Nephron (organoid): ENCODE measurements around the gene USP10.

Source experiments
- H3K27ac Mint-ChIP-seq, 3 experiments: 2 replicates each; pipeline ENCODE4 v1.8.0; 2020; ENCODE audit warnings: mixed read lengths in 3 of 3, mild to moderate bottlenecking in 2 of 3, moderate library complexity in 1 of 3
- H3K27me3 Mint-ChIP-seq: 2 replicates; pipeline ENCODE4 v1.8.0; 2021; ENCODE audit warnings: low read depth, mild to moderate bottlenecking, moderate library complexity, mixed read lengths
- H3K36me3 Mint-ChIP-seq: 2 replicates; pipeline ENCODE4 v1.8.0; 2020; ENCODE audit warnings: low read depth, mixed read lengths
- H3K4me1 Mint-ChIP-seq: 2 replicates; pipeline ENCODE4 v1.8.0; 2020; ENCODE audit warnings: mixed read lengths
- H3K4me3 Mint-ChIP-seq, 3 experiments: 2 replicates each; pipeline ENCODE4 v1.8.0; 2020; ENCODE audit warnings: mild to moderate bottlenecking in 3 of 3, mixed read lengths in 3 of 3, moderate library complexity in 2 of 3
- H3K9me3 Mint-ChIP-seq: 2 replicates; pipeline ENCODE4 v1.8.0; 2020; ENCODE audit warnings: mixed read lengths
- TF ChIP-seq, protein P1 (sequence below), 3 experiments: fragments of 200-600 bp; sonication (generic); IDR thresholded peaks; one replicate each; pipeline ENCODE4 v1.5.0; 2021; ENCODE audit warnings: antibody characterized with exemption in 3 of 3; ENCODE audit not compliant: unreplicated experiment in 3 of 3

Gene USP10, protein sequence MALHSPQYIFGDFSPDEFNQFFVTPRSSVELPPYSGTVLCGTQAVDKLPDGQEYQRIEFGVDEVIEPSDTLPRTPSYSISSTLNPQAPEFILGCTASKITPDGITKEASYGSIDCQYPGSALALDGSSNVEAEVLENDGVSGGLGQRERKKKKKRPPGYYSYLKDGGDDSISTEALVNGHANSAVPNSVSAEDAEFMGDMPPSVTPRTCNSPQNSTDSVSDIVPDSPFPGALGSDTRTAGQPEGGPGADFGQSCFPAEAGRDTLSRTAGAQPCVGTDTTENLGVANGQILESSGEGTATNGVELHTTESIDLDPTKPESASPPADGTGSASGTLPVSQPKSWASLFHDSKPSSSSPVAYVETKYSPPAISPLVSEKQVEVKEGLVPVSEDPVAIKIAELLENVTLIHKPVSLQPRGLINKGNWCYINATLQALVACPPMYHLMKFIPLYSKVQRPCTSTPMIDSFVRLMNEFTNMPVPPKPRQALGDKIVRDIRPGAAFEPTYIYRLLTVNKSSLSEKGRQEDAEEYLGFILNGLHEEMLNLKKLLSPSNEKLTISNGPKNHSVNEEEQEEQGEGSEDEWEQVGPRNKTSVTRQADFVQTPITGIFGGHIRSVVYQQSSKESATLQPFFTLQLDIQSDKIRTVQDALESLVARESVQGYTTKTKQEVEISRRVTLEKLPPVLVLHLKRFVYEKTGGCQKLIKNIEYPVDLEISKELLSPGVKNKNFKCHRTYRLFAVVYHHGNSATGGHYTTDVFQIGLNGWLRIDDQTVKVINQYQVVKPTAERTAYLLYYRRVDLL

DNA sequence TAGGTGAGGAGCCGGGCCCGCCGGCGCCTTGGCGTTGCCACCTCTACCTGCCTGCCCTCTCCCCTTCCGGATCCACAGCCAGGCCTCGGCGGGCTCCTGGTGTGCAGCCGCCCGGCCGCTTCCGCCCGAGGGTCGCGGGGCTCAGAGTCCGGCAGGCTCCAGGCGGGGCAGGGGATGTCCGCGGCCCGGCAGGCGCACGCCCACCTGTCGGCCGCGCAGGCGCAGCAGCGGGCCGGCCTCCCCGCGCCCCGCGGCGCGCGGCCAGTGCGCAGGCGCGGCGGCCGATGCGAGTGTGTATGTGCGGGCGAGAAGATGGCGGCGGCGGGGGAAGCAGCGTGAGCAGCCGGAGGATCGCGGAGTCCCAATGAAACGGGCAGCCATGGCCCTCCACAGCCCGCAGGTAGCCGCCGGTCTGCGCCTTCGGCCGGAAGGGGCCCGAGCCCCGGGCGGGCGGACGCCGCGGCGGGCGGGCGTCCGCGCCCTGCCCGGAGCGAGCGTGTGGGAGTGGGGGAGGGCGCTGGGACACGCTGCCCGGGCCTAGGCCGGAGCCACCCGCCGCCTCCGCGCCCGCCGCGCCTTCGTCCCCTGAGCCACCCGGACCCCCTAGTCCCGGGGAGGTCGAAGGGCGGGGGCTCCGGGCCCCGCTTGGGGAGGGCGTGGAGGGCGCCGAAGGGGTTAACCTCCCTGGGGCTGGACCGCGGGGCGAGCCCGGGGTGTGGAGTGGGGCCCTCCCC is at the start of gene USP10:
Gene USP10 (plus strand): TSS at position 289 of the 734 bp plus-strand sequence. CDS start 91 bp downstream, at position 380.
- peak within 1 kb of the TSS; percentile 86 to 97 (median 94) for H3K27ac Mint-ChIP-seq
- TF ChIP-seq, protein P1, sequence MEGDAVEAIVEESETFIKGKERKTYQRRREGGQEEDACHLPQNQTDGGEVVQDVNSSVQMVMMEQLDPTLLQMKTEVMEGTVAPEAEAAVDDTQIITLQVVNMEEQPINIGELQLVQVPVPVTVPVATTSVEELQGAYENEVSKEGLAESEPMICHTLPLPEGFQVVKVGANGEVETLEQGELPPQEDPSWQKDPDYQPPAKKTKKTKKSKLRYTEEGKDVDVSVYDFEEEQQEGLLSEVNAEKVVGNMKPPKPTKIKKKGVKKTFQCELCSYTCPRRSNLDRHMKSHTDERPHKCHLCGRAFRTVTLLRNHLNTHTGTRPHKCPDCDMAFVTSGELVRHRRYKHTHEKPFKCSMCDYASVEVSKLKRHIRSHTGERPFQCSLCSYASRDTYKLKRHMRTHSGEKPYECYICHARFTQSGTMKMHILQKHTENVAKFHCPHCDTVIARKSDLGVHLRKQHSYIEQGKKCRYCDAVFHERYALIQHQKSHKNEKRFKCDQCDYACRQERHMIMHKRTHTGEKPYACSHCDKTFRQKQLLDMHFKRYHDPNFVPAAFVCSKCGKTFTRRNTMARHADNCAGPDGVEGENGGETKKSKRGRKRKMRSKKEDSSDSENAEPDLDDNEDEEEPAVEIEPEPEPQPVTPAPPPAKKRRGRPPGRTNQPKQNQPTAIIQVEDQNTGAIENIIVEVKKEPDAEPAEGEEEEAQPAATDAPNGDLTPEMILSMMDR (IDR thresholded peaks at IDR 0.05; ENCODE audit: unreplicated experiment in 3 of 3) = no peak
- H3K4me1 Mint-ChIP-seq = peaks cover 36% of the 10 kb centered on the region
- no peaks in the 10 kb centered on the region for H3K9me3 Mint-ChIP-seq
- H3K36me3 Mint-ChIP-seq = no peaks in the 10 kb centered on the region
- H3K4me3 Mint-ChIP-seq = peak within 1 kb of the TSS; percentile 98 to 100 (median 100)
- no peaks in the 10 kb centered on the region for H3K27me3 Mint-ChIP-seq

DNA sequence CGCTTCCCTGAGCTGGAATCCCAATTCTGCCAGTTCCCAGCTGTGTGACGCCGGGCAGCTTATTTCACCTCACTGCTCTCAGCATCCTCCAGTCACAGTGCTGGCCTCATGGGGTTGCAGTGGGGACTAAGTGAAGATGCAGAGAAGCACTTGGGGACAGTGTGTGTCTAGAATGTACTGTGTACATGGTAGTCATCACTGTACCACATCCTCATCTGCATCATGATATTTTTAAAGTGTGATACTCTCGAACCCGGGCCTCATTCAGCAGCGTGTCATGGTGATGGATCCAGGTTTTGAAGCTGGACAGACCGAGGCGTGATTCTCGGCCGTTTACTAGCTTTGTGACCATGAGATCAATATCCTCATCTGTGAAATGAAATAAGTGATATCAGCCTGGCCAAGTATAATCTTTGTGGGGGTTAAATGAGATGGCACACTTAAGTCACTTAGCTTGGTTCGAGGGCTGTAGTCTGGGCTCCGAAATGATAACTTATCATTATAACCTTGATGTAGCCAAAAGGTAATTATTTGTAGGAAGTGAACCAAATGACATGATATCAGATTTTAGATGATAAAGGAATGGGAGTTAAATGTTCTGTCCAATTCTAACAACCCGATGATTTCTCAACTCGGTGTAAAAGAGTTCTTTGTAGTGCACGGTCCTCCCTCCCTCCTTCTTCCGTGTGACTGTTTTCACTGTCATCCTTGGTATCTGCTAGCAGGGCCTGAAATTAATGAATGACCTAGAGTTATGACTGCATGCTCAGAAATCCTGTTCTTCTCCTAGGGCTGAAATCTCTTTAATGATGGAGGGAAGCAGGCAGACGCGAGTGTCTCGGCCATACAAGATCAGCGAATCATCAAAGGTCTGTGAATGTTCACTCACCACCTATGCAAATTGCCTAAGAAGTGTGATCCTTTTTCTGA is 49.5 kb upstream of the USP10 start:
- Mint-ChIP-seq H3K9me3 (no peaks in the 10 kb centered on the region), H3K27ac (peak overlapping the region in 2 of 3 experiments; percentile 12 to 37), H3K4me1 (peaks cover 20% of the 10 kb centered on the region), H3K36me3 (peaks cover 25% of the 10 kb centered on the region), H3K4me3 (peak overlapping the region; percentile 69 to 85 (median 82)), H3K27me3 (peaks cover 3% of the 10 kb centered on the region)
- TF ChIP-seq, protein P1 (IDR thresholded peaks at IDR 0.05; ENCODE audit: unreplicated experiment in 3 of 3) = no peak

DNA sequence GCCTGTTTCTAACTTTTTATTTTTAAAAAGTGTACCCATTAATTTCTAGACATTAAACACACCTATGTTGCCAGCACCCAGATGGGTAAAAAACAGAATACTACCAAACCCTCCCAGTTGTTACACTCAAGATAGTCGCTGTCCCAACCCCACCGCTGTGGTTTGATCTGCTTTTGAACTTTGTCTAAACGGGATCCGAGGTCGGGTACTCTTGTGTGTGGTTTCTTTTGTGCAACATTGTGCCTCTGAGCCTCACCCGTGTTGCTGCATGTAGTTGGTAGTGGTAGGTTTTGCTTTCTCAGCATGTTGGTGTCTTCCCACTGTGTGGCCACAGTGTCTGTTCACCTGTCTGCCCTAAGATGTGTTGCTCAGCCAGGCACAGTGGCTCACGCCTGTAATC is 47.2 kb upstream of the USP10 start:
- Mint-ChIP-seq H3K4me1 (peaks cover 13% of the 10 kb centered on the region), H3K36me3 (peaks cover 34% of the 10 kb centered on the region), H3K4me3 (no peak overlapping the region), H3K27me3 (peaks cover 3% of the 10 kb centered on the region), H3K27ac (no peak overlapping the region), H3K9me3 (no peaks in the 10 kb centered on the region)
- TF ChIP-seq, protein P1 (IDR thresholded peaks at IDR 0.05; ENCODE audit: unreplicated experiment in 3 of 3) = no peak

DNA sequence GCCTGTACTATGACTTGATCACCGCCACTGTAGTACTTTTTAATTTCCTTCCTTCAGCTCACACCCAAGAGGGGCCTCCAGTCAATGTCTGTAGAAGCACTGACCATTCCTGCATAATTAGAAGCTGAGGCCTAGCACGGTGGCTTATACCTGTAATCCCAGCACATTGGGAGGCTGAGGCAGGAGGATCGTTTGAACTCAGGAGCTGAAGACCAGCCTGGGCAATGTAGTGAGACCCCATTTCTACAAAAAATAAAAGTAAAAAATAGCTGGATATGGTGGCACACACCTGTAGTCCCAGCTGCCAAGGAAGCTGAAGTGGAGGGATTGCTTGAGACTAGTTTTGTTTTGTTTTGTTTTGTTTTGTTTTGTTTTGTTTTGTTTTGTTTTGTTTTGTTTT is 45.6 kb upstream of the USP10 start:
- H3K36me3 Mint-ChIP-seq = peaks cover 50% of the 10 kb centered on the region
- H3K4me3 Mint-ChIP-seq = no peak overlapping the region
- H3K9me3 Mint-ChIP-seq = no peaks in the 10 kb centered on the region
- TF ChIP-seq, protein P1 (IDR thresholded peaks at IDR 0.05; ENCODE audit: unreplicated experiment in 3 of 3) = no peak
- H3K27ac Mint-ChIP-seq = no peak overlapping the region
- H3K27me3 Mint-ChIP-seq = peaks cover 3% of the 10 kb centered on the region
- peaks cover 9% of the 10 kb centered on the region for H3K4me1 Mint-ChIP-seq

DNA sequence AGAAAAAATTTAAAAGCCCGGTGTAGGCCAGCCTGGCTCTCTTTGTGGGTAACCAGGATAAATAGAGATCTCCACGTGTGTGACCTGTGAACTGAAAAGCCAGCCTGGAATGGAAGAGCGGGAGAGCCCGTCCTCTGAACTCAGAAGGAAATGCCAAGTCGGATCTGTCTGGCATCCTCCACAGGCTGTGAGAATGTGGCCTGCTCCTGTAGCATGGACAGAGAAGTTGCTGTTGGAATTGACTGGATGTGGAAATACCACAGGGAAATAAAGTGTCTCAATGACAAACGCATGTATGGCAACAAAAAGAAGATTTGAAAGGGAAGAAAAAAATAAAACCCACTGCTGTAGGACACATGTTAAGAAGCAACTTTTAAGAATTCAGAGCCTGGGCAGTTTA is 44.8 kb upstream of the USP10 start:
- H3K9me3 Mint-ChIP-seq = no peaks in the 10 kb centered on the region
- H3K27me3 Mint-ChIP-seq = peaks cover 3% of the 10 kb centered on the region
- peaks cover 8% of the 10 kb centered on the region for H3K4me1 Mint-ChIP-seq
- H3K4me3 Mint-ChIP-seq = no peak overlapping the region
- H3K27ac Mint-ChIP-seq = no peak overlapping the region
- TF ChIP-seq, protein P1 (IDR thresholded peaks at IDR 0.05; ENCODE audit: unreplicated experiment in 3 of 3) = no peak
- H3K36me3 Mint-ChIP-seq = peaks cover 57% of the 10 kb centered on the region
